Tibial nerve (tissue), 4 donors: ENCODE data around the gene RAB6D.
"Not testable (repeated sequence)": the region's sequence is repeated elsewhere in the genome, so short reads cannot be mapped to it uniquely, and the experiment has no call there.

Experiments
- EP300 ChIP-seq, 2 donors: sonication (generic); formaldehyde crosslinking; IDR thresholded peaks; one replicate each; pipeline ENCODE4 v1.6.1; 2017; ENCODE audit warnings: antibody characterized with exemption in 2 of 2, mild to moderate bottlenecking in 1 of 2
- POLR2A ChIP-seq, 2 donors: fragments of 450-650 bp; IDR thresholded peaks; one replicate each; pipeline ENCODE4 v1.6.1; 2017; ENCODE audit warnings: antibody characterized with exemption in 2 of 2, mild to moderate bottlenecking in 2 of 2, moderate library complexity in 2 of 2
- TF ChIP-seq, protein P1 (sequence below), 5 experiments: fragments of 200-600 bp in 3 of 5; fragments of 450-650 bp in 2 of 5; sonication (generic) in 3 of 5; IDR thresholded peaks; one replicate each; pipeline ENCODE4 v1.5.1; 2016 to 2019; ENCODE audit warnings: antibody characterized with exemption in 5 of 5, mild to moderate bottlenecking in 3 of 5, moderate library complexity in 2 of 5

DNA sequence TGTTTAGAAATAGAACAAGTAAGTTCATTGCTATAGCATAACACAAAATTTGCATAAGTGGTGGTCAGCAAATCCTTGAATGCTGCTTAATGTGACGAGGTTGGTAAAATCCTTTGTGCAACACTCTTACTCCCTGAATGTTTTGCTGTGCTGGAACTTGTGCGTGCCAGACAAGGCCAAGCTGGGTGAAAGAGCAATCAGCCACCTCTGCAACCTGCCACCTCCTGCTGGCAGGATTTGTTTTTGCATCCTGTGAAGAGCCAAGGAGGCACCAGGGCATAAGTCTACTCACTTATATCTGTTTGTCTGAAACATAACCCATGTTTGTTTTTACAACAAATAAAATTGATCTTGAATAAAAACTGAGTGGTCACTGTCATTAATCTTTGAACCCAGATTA, 53.0 kb downstream of the RAB6D start:
- not testable (repeated sequence) for TF ChIP-seq POLR2A, EP300 (IDR thresholded peaks at IDR 0.05)
- TF ChIP-seq, protein P1, sequence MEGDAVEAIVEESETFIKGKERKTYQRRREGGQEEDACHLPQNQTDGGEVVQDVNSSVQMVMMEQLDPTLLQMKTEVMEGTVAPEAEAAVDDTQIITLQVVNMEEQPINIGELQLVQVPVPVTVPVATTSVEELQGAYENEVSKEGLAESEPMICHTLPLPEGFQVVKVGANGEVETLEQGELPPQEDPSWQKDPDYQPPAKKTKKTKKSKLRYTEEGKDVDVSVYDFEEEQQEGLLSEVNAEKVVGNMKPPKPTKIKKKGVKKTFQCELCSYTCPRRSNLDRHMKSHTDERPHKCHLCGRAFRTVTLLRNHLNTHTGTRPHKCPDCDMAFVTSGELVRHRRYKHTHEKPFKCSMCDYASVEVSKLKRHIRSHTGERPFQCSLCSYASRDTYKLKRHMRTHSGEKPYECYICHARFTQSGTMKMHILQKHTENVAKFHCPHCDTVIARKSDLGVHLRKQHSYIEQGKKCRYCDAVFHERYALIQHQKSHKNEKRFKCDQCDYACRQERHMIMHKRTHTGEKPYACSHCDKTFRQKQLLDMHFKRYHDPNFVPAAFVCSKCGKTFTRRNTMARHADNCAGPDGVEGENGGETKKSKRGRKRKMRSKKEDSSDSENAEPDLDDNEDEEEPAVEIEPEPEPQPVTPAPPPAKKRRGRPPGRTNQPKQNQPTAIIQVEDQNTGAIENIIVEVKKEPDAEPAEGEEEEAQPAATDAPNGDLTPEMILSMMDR (IDR thresholded peaks at IDR 0.05): not testable (repeated sequence)
